Fibroblast of lung (primary cell): ENCODE results near the gene AGXT.

Source experiments
- CTCF ChIP-seq, 2 donors: IDR thresholded peaks in 1 of 2; conservative IDR thresholded peaks in 1 of 2; 1 replicate in 1 of 2; 2 replicates in 1 of 2; pipeline ENCODE4 v1.5.1; 2011 to 2012; ENCODE audit warnings: low read length in 2 of 2, control low read depth in 1 of 2, inconsistent platforms in 1 of 2, low read depth in 1 of 2, mild to moderate bottlenecking in 1 of 2
- EZH2 ChIP-seq: IDR thresholded peaks from 2 replicates; pipeline ENCODE4 v1.5.1; 2012; ENCODE audit warnings: low read length, control low read depth, mild to moderate bottlenecking; ENCODE audit errors: missing control alignments

- no peak for TF ChIP-seq CTCF (conservative IDR thresholded peaks at IDR 0.05 in 1 of 2, IDR thresholded peaks at IDR 0.05 in 1 of 2; ENCODE audit: low read depth in 1 of 2, low read length in 2 of 2)
- TF ChIP-seq EZH2 = no peak
Measured at GRCh38 chr2:240876475-240877251, 8.0 kb downstream of the AGXT start.
